Testis (tissue), 3 donors: ENCODE results near the gene TGFBR2. TPM values are rescaled to one million over a fixed set of nuclear protein-coding genes. Genes with fewer than 3 reads are reported as not detected.

Experiments used
- DNase-seq: peaks from one replicate; pipeline ENCODE4 v3.0.0-alpha.2; 2019
- H3K27ac ChIP-seq, 2 donors: fragments of 200-600 bp; sonication (generic); one replicate each; pipeline ENCODE4 v1.5.1; 2019
- H3K27me3 ChIP-seq: fragments of 200-600 bp; sonication (generic); one replicate; pipeline ENCODE4 v1.5.1; 2019
- H3K36me3 ChIP-seq: fragments of 200-600 bp; sonication (generic); one replicate; pipeline ENCODE4 v1.5.1; 2017; ENCODE audit warnings: low read depth; ENCODE audit errors: missing control alignments
- H3K4me1 ChIP-seq: fragments of 200-600 bp; sonication (generic); one replicate; pipeline ENCODE4 v1.5.1; 2019
- H3K4me3 ChIP-seq, 2 donors: fragments of 200-600 bp; sonication (generic); one replicate each; pipeline ENCODE4 v1.5.1; 2017 to 2019
- H3K9me3 ChIP-seq: fragments of 200-600 bp; sonication (generic); one replicate; pipeline ENCODE4 v1.5.1; 2017
- POLR2A ChIP-seq: fragments of 450-650 bp; IDR thresholded peaks from one replicate; pipeline ENCODE4 v1.6.1; 2017; ENCODE audit warnings: antibody characterized with exemption, mild to moderate bottlenecking, moderate library complexity
- WGBS, 2 donors: methylation state at CpG; one replicate each; pipeline ENCODE4 v1.1.5; 2018; 5-methylcytosine and 5-hydroxymethylcytosine counted together
- intact Hi-C: fragments of 100-400 bp; cut with DNase I; formaldehyde crosslinking; loops from one replicate; pipeline ENCODE4 v1.15.1; 2023; ENCODE audit warnings: low total_unique reads
- polyA plus RNA-seq: library from polyadenylated mRNA; stranded (reverse); fragments of 350-450 nt; fragmentation: Illumina TruSeq; extraction: RNeasy Lipid Tissue Mini Kit (QIAGEN cat#74804); gene quantifications from one replicate; pipeline ENCODE4 v1.2.3, GENCODE V29; 2014; ENCODE audit warnings: low read depth, low replicate concordance; ENCODE audit not compliant: insufficient read depth
- total RNA-seq, 2 donors: library from RNA; depleted of rRNA; stranded (reverse); fragments of >200 nt; gene quantifications; one replicate each; pipeline ENCODE4 v1.2.3, GENCODE V29; 2016
- TF ChIP-seq, protein P1 (sequence below), 3 experiments: fragments of 450-650 bp in 2 of 3; fragments of 200-600 bp in 1 of 3; sonication (generic) in 1 of 3; IDR thresholded peaks; one replicate each; pipeline ENCODE4 v1.5.1; 2016 to 2019; ENCODE audit warnings: antibody characterized with exemption in 3 of 3, mild to moderate bottlenecking in 2 of 3, moderate library complexity in 1 of 3

The TGFBR2 gene
- total and polyA plus RNA-seq, 3 donors from 2014 or later = 18.7 to 35.3 (median 26.1) TPM

DNA sequence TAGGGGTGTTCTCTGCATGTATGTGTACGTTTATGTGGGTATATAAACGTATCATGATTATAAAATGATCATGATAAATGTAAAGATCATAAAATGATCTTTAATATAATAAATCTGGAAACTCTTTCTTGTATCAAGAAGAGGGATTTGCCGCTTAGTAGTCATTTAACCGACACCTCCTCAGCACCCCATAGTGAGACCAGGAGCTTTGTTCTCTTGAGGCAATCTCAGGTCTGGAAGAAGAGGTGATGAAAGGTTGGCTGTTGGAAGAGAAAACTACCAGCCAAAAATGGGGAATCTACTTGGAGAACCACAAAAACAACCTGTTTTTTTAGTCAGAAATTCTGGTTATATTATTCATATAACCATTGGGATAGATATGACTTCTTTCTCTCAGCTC, 38.7 kb downstream of the TGFBR2 start:
- intact Hi-C loops = no loop called here
- H3K4me1 ChIP-seq = no peaks in the 10 kb centered on the region
- TF ChIP-seq, protein P1, sequence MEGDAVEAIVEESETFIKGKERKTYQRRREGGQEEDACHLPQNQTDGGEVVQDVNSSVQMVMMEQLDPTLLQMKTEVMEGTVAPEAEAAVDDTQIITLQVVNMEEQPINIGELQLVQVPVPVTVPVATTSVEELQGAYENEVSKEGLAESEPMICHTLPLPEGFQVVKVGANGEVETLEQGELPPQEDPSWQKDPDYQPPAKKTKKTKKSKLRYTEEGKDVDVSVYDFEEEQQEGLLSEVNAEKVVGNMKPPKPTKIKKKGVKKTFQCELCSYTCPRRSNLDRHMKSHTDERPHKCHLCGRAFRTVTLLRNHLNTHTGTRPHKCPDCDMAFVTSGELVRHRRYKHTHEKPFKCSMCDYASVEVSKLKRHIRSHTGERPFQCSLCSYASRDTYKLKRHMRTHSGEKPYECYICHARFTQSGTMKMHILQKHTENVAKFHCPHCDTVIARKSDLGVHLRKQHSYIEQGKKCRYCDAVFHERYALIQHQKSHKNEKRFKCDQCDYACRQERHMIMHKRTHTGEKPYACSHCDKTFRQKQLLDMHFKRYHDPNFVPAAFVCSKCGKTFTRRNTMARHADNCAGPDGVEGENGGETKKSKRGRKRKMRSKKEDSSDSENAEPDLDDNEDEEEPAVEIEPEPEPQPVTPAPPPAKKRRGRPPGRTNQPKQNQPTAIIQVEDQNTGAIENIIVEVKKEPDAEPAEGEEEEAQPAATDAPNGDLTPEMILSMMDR (IDR thresholded peaks at IDR 0.05) = no peak

DNA sequence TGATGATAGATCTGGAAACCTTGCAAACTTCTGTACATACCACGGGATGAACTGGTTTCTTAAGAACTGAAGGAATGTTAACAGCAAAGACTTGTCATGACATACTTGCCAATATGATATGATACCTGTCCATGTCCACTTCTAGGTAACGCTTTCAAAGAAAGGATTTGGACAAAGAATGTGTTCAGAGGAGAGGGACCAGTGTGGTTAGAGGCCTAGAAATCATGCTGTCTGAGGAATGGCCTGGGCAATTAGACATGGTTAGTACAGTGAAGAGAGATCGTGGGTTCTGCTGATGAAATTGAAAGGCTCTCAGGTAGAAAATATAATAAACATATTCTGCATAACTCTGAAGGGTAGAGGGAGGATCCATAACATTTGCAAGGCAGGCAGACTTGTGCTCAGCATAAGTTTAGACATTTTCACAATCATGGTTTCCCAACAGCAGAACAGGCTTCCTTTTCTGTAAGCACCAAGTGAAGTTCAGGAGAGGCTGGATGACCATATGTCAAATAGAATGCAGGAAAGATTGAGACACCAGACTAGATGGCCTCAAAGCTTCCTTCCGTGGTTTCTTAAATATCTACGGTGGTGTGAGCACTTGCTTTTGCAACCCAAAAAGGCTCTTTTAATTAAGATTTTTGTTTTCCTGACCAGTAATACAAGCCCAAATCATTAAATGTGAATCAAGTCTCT, 39.9 kb downstream of the TGFBR2 start:
- no peaks in the 10 kb centered on the region for H3K36me3 ChIP-seq

More for the DNA sequence above, 38.7 kb downstream of the TGFBR2 start:
- Histone ChIP-seq H3K27me3 (no peaks in the 10 kb centered on the region), H3K27ac (no peak overlapping the region), H3K36me3 (no peaks in the 10 kb centered on the region), H3K4me3 (no peak overlapping the region), H3K9me3 (no peaks in the 10 kb centered on the region)
- WGBS, 2 donors = 83 to 93% methylated on average over 4 of the region's 4 CpGs
- no peak for DNase-seq

DNA sequence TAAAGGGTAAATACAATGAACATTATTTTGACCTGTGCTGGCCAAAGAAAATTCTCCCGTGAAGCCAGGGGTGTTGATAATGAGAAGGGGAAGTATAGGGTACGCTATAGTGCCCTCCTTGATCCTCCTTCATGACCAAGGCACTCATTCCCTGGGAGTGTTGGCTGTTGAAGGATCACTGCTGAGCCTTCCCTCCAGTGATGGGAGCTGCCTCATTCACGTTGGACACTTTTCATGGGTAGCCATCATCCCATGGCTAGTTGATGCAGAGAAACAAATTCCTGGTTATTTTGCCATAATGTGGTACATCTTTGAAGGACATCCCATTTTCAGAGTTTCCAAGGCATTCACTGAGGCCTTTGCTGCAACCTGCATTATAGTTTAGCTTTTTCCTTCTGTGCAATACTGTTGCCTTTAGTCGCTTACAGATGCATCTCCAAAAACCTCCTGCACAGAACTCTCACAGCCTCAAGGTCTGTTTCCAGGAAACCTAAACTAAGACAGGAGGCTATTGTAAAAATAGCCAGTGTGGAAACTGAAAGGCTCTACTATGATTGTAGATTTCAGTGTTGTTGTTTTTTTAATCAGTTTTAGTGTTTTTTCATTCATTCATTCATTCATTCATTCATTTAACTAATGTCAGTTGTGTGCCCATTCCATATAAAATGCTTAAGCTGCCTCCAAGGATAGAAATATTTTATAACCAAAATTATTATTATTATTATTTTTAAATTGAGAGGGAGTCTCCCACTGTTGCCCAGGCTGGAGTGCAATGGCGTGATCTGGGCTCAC, 40.8 kb downstream of the TGFBR2 start:
- Histone ChIP-seq H3K27ac (no peak overlapping the region), H3K27me3 (no peaks in the 10 kb centered on the region), H3K36me3 (no peaks in the 10 kb centered on the region), H3K9me3 (no peaks in the 10 kb centered on the region), H3K4me3 (no peak overlapping the region), H3K4me1 (no peaks in the 10 kb centered on the region)
- intact Hi-C loops = no loop called here
- no peak for TF ChIP-seq POLR2A
- TF ChIP-seq, protein P1 (IDR thresholded peaks at IDR 0.05) = no peak
- DNase-seq = no peak
- 81 to 94% methylated on average over 5 of the region's 5 CpGs for WGBS, 2 donors

More for the DNA sequence above, 39.9 kb downstream of the TGFBR2 start:
- WGBS, 2 donors = 86 to 93% methylated on average over 5 of the region's 5 CpGs
- H3K9me3 ChIP-seq = no peaks in the 10 kb centered on the region
- H3K27ac ChIP-seq = no peak overlapping the region
- no peaks in the 10 kb centered on the region for H3K27me3 ChIP-seq
- no peak for DNase-seq
- intact Hi-C loops = no loop called here
- H3K4me3 ChIP-seq = no peak overlapping the region
- no peak for TF ChIP-seq POLR2A
- TF ChIP-seq, protein P1 (IDR thresholded peaks at IDR 0.05) = no peak
- H3K4me1 ChIP-seq = no peaks in the 10 kb centered on the region

DNA sequence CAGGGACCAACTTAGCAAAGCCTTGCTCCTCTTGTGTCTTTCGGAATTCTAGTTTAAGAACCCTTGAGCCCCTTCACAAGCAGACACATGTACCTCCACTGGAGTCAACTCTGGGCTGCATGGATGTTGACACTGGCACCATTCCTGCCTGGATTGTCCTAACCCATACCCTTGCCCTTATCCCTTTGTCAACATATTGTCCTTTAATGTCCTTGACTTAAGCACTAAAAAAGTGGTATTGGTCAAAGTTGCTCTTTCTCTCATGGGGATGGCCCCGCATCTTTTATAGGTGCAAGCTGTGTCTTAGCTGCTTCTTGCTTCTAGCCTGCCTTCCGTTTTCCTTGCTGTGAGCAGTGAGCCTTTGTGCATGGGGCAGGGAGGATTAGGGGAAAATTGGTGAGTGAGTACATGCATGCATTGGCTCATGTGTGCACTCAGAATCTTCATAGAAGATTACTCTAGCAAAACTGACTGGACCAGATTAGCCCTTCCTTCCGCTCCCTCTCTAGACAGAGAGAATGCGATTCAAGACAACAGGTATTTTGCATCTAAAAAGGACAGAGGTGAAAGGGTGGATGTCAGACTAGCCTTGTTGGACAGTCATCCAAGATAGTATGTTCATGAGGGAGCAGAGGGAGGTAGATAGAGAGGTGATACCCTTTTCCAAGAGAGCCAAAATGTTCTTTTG, 42.4 kb downstream of the TGFBR2 start:
- Histone ChIP-seq H3K9me3 (no peaks in the 10 kb centered on the region), H3K4me1 (no peaks in the 10 kb centered on the region), H3K27me3 (no peaks in the 10 kb centered on the region), H3K36me3 (no peaks in the 10 kb centered on the region), H3K27ac (no peak overlapping the region), H3K4me3 (no peak overlapping the region)
- intact Hi-C loops = no loop called here
- 78 to 91% methylated on average over 5 of the region's 5 CpGs for WGBS, 2 donors
- DNase-seq = no peak
- TF ChIP-seq, protein P1 (IDR thresholded peaks at IDR 0.05) = no peak
- no peak for TF ChIP-seq POLR2A
